Hepatocyte (in vitro differentiated cells): Measurements from ENCODE around the gene OSBPL5. TPM values are rescaled to one million over a fixed set of nuclear protein-coding genes. Genes with fewer than 3 reads are reported as not detected.
A peak's percentile ranks its signal among the peaks of the same experiment; 100 is the strongest.

Experiments
- DNase-seq: peaks from one replicate; pipeline ENCODE4 v3.0.0-alpha.2; 2016; ENCODE audit warnings: low spot score
- H2AFZ ChIP-seq: fragments of 200-600 bp; sonication (generic); 2 replicates; pipeline ENCODE4 v1.6.0; 2016; ENCODE audit warnings: antibody characterized with exemption, mild to moderate bottlenecking
- H3K27ac ChIP-seq: fragments of 200-600 bp; sonication (generic); 2 replicates; pipeline ENCODE4 v1.5.1; 2016; ENCODE audit warnings: mild to moderate bottlenecking
- H3K27me3 ChIP-seq: fragments of 200-600 bp; sonication (generic); 2 replicates; pipeline ENCODE4 v1.6.1; 2016
- H3K36me3 ChIP-seq: fragments of 200-600 bp; sonication (generic); replicated peaks from 2 replicates; pipeline ENCODE4 v1.5.1; 2016; ENCODE audit warnings: low read depth; ENCODE audit not compliant: insufficient read depth
- H3K4me1 ChIP-seq: fragments of 200-600 bp; sonication (generic); 2 replicates; pipeline ENCODE4 v1.5.1; 2016; ENCODE audit warnings: mild to moderate bottlenecking, moderate library complexity; ENCODE audit not compliant: insufficient read depth
- H3K4me2 ChIP-seq: fragments of 200-600 bp; sonication (generic); 2 replicates; pipeline ENCODE4 v1.6.0; 2016
- H3K4me3 ChIP-seq: fragments of 200-600 bp; sonication (generic); 2 replicates; pipeline ENCODE4 v1.5.1; 2016; ENCODE audit warnings: mild to moderate bottlenecking
- H3K79me2 ChIP-seq: fragments of 200-600 bp; sonication (generic); 2 replicates; pipeline ENCODE4 v1.6.0; 2017; ENCODE audit warnings: mild to moderate bottlenecking
- H3K9me2 ChIP-seq: fragments of 200-600 bp; sonication (generic); replicated peaks from 2 replicates; pipeline ENCODE4 v1.6.0; 2017; ENCODE audit warnings: mild to moderate bottlenecking; ENCODE audit not compliant: insufficient read depth
- H3K9me3 ChIP-seq: fragments of 200-600 bp; sonication (generic); 2 replicates; pipeline ENCODE4 v1.5.1; 2016; ENCODE audit warnings: low read depth, mild to moderate bottlenecking
- H4K20me1 ChIP-seq: fragments of 200-600 bp; sonication (generic); 2 replicates; pipeline ENCODE4 v1.6.0; 2016; ENCODE audit warnings: mild to moderate bottlenecking; ENCODE audit not compliant: insufficient read depth, poor library complexity, severe bottlenecking
- EZH2 ChIP-seq: fragments of 200-600 bp; sonication (generic); IDR thresholded peaks from 2 replicates; pipeline ENCODE4 v1.6.1; 2016; ENCODE audit warnings: antibody characterized with exemption, mild to moderate bottlenecking, borderline replicate concordance
- EZH2phosphoT487 ChIP-seq: fragments of 200-600 bp; sonication (generic); IDR thresholded peaks from one replicate; pipeline ENCODE4 v1.6.1; 2018; ENCODE audit warnings: antibody characterized with exemption, mild to moderate bottlenecking, low read depth, moderate library complexity; ENCODE audit not compliant: unreplicated experiment, severe bottlenecking
- WGBS: methylation state at CpG from one replicate; pipeline ENCODE4 v1.1.6; 2016; ENCODE audit warnings: low lambda C conversion rate; ENCODE audit errors: missing lambda C conversion rate; 5-methylcytosine and 5-hydroxymethylcytosine counted together
- polyA plus RNA-seq: library from polyadenylated mRNA; unstranded; fragments of >200 nt; fragmentation: Nextera tagmentation; extraction: Ambion mirVana; gene quantifications from 2 replicates; pipeline ENCODE4 v1.2.1, GENCODE V29; 2016
- total RNA-seq: library from RNA; depleted of rRNA; stranded (reverse); fragments of >200 nt; gene quantifications from 2 replicates; pipeline ENCODE4 v1.2.3, GENCODE V29; 2014
- TF ChIP-seq, protein P1 (sequence below): fragments of 200-600 bp; sonication (generic); IDR thresholded peaks from 2 replicates; pipeline ENCODE4 v1.5.1; 2016; ENCODE audit warnings: antibody characterized with exemption, mild to moderate bottlenecking; ENCODE audit not compliant: poor library complexity

The OSBPL5 gene
- total and polyA plus RNA-seq, 2 experiments from 2014 or later = 9.0 to 12.5 TPM

DNA sequence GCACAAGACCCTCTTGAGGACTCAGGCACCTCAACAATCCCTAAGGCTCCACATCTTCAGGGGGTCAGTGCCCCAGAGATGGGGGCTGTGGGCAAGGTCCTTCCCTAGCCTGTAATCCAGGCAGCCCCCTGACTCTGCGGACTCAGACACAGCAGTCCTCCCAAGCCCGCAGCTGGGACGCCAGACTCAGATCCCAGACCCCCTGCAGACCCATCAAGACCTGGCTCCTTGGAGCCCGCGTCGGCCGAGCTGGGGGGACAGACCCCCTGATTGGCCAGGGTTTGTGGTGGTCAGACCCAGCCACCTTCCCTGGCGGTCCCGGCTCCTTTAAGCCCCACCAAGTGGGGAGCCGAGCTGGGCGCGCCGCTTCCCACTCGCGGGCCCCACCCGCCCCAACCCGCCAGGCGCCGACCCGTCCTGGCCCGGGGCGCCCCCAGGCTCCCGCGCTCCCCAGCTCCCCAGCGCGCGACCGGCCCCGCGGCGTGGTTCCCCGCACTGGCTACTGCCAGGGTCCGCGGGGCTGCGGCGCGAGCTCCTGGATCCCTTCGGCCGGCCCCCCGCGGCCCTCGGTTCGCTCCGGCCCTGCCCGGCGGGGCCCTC is 458 bp downstream of the OSBPL5 start:
- 3% methylated on average over 11 of the region's 46 CpGs for WGBS
- H3K27ac ChIP-seq = no peak overlapping the region
- H3K4me1 ChIP-seq = peaks cover 5% of the 10 kb centered on the region
- peak overlapping the region; percentile 66 for H2AFZ ChIP-seq
- no peaks in the 10 kb centered on the region for H3K9me2 ChIP-seq
- TF ChIP-seq EZH2 = no peak
- TF ChIP-seq, protein P1, sequence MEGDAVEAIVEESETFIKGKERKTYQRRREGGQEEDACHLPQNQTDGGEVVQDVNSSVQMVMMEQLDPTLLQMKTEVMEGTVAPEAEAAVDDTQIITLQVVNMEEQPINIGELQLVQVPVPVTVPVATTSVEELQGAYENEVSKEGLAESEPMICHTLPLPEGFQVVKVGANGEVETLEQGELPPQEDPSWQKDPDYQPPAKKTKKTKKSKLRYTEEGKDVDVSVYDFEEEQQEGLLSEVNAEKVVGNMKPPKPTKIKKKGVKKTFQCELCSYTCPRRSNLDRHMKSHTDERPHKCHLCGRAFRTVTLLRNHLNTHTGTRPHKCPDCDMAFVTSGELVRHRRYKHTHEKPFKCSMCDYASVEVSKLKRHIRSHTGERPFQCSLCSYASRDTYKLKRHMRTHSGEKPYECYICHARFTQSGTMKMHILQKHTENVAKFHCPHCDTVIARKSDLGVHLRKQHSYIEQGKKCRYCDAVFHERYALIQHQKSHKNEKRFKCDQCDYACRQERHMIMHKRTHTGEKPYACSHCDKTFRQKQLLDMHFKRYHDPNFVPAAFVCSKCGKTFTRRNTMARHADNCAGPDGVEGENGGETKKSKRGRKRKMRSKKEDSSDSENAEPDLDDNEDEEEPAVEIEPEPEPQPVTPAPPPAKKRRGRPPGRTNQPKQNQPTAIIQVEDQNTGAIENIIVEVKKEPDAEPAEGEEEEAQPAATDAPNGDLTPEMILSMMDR = no peak
- no peak for TF ChIP-seq EZH2phosphoT487
- H3K27me3 ChIP-seq = peaks cover 30% of the 10 kb centered on the region
- peak overlapping the region; percentile 83 for H3K4me3 ChIP-seq
- H3K9me3 ChIP-seq = no peaks in the 10 kb centered on the region
- DNase-seq = no peak
- H4K20me1 ChIP-seq = peaks cover 10% of the 10 kb centered on the region
- peak overlapping the region; percentile 94 for H3K4me2 ChIP-seq
- H3K36me3 ChIP-seq = no peaks in the 10 kb centered on the region
- peaks cover 11% of the 10 kb centered on the region for H3K79me2 ChIP-seq

DNA sequence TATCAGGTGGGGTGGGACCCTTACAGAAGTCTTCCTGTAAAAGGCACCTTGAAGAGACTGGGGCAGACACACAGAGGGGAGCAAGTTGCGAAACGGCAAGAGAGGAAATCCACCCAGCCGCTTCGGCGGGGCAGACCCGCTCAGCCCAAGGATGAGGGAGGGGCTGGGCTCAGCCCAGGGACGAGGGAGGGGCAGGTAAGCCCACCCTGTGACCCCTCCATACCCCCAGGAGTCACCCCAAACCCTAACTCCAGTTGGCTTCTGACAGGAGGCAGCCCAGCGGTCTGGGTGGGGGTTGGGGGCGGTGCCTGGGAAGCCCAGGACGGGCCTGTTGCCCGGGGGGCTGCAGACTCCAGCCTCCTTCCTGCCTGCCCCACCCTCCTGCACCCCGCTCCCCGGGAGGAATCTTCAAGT is 965 bp downstream of the OSBPL5 start:
- 10% methylated on average over 13 of the region's 13 CpGs for WGBS
- TF ChIP-seq EZH2 = no peak
- TF ChIP-seq, protein P1 = no peak
- H3K27ac ChIP-seq = no peak overlapping the region
- no peaks in the 10 kb centered on the region for H3K36me3 ChIP-seq
- H4K20me1 ChIP-seq = peaks cover 13% of the 10 kb centered on the region
- H3K27me3 ChIP-seq = peaks cover 25% of the 10 kb centered on the region
- peaks cover 16% of the 10 kb centered on the region for H3K79me2 ChIP-seq
- peak overlapping the region; percentile 83 for H3K4me3 ChIP-seq
- no peaks in the 10 kb centered on the region for H3K9me2 ChIP-seq
- H3K4me2 ChIP-seq = peak overlapping the region; percentile 94
- DNase-seq = no peak
- no peak overlapping the region for H2AFZ ChIP-seq
- peaks cover 10% of the 10 kb centered on the region for H3K4me1 ChIP-seq
- H3K9me3 ChIP-seq = no peaks in the 10 kb centered on the region

DNA sequence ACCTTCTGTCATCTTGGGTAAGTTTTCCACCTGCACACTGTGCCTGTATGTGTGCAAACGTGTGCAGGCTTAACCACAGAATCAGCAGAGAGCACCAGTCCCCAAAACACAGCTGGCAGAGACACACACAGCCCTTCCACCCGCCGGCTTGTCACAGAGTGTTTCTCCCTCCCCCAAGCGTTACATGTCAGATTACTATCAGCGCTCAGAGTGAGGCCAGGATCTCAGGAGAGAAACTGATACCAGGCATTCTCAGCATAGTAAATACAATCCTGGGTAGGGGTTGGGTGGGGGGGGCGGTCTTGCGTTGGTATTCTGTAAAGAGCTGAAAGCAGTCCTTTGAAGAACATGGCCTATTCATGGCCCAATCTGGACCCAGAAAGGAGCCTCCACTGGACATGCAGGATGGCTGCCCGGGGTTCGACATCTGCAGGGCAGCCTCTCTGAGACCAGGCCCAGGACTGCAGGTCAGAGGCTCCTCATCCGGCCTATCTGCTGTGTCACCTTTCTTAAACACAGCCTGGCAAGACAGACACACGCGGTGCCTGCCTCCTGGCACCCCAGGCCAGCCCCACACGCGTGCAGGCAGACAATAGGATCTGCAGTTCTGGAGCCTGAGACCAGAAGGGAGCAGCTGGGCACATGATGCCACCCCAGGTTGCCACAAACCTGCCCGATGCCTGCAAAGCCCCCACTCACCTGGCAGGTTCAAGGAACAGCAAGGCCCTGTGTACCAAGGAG is 1.7 kb downstream of the OSBPL5 start:
- Histone ChIP-seq H3K9me3 (no peaks in the 10 kb centered on the region), H3K4me3 (no peak overlapping the region), H3K4me2 (peak overlapping the region; percentile 94), H4K20me1 (peaks cover 13% of the 10 kb centered on the region), H3K79me2 (peaks cover 16% of the 10 kb centered on the region), H3K27ac (no peak overlapping the region), H3K27me3 (peaks cover 21% of the 10 kb centered on the region), H3K4me1 (peaks cover 13% of the 10 kb centered on the region), H3K36me3 (no peaks in the 10 kb centered on the region), H2AFZ (no peak overlapping the region), H3K9me2 (no peaks in the 10 kb centered on the region)
- WGBS = 60% methylated on average over 13 of the region's 15 CpGs
- TF ChIP-seq, protein P1 = no peak
- no peak for TF ChIP-seq EZH2
- TF ChIP-seq EZH2phosphoT487 = no peak
- no peak for DNase-seq
